SK-N-SH (cell line): Measurements from ENCODE around the gene CAVIN1.

Experiments used
- CHD2 ChIP-seq: fragments of 150-350 bp; IDR thresholded peaks from 2 replicates; pipeline ENCODE4 v1.6.1; 2018; ENCODE audit warnings: low read length; ENCODE audit not compliant: partially characterized antibody
- CTCF ChIP-seq: fragments of 200-600 bp; sonication (generic); IDR thresholded peaks from 2 replicates; pipeline ENCODE4 v1.6.1; 2017; ENCODE audit warnings: antibody characterized with exemption, mild to moderate bottlenecking, moderate library complexity
- FOSL2 ChIP-seq: IDR thresholded peaks from 2 replicates; pipeline ENCODE4 v1.4.0; 2012; ENCODE audit warnings: low read depth, mild to moderate bottlenecking, moderate library complexity, borderline replicate concordance
- FOXM1 ChIP-seq: IDR thresholded peaks from 2 replicates; pipeline ENCODE4 v1.4.0; 2012; ENCODE audit warnings: low read depth, mild to moderate bottlenecking
- MAX ChIP-seq: IDR thresholded peaks from 2 replicates; pipeline ENCODE4 v1.4.0; 2012; ENCODE audit warnings: low read depth
- NRF1 ChIP-seq: IDR thresholded peaks from 2 replicates; pipeline ENCODE4 v1.6.1; 2012; ENCODE audit warnings: low read depth, mild to moderate bottlenecking, low read length
- REST ChIP-seq: IDR thresholded peaks from 2 replicates; pipeline ENCODE4 v1.6.1; 2012; ENCODE audit warnings: mild to moderate bottlenecking, low read depth, low read length, moderate library complexity
- TCF12 ChIP-seq: IDR thresholded peaks from 2 replicates; pipeline ENCODE4 v1.4.0; 2012

GRCh38 chr17:42361781-42362186, 61.3 kb downstream of the CAVIN1 start:
- TF ChIP-seq CTCF (no peak), REST (no peak), MAX (no peak), NRF1 (no peak), TCF12 (no peak), CHD2 (no peak), FOSL2 (no peak), FOXM1 (no peak)
